ENCODE data around the gene PDX1.

Gene PDX1

GRCh38 chr13:27933118-27933517 lies 13.3 kb downstream of the PDX1 start:
- TF ChIP-seq ISL1 (CRISPR knock-in tag; IDR thresholded peaks at IDR 0.05) (no peak), GLIS3 (CRISPR knock-in tag; IDR thresholded peaks at IDR 0.05) (no peak), ZFP3 (CRISPR knock-in tag; IDR thresholded peaks at IDR 0.05) (no peak), ARNTL (CRISPR knock-in tag; IDR thresholded peaks at IDR 0.05; ENCODE audit: borderline replicate concordance, low read depth) (no peak), SNAI2 (CRISPR knock-in tag; IDR thresholded peaks at IDR 0.05) (no peak), OSR1 (CRISPR knock-in tag; IDR thresholded peaks at IDR 0.05) (no peak), ZNF565 (CRISPR knock-in tag; conservative IDR thresholded peaks at IDR 0.05; ENCODE audit: low read depth) (no peak), BACH2 (CRISPR knock-in tag; IDR thresholded peaks at IDR 0.05; ENCODE audit: borderline replicate concordance) (no peak)
- TF ChIP-seq, protein P1, sequence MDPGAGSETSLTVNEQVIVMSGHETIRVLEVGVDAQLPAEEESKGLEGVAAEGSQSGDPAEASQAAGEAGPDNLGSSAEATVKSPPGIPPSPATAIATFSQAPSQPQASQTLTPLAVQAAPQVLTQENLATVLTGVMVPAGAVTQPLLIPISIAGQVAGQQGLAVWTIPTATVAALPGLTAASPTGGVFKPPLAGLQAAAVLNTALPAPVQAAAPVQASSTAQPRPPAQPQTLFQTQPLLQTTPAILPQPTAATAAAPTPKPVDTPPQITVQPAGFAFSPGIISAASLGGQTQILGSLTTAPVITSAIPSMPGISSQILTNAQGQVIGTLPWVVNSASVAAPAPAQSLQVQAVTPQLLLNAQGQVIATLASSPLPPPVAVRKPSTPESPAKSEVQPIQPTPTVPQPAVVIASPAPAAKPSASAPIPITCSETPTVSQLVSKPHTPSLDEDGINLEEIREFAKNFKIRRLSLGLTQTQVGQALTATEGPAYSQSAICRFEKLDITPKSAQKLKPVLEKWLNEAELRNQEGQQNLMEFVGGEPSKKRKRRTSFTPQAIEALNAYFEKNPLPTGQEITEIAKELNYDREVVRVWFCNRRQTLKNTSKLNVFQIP (CRISPR knock-in tag; IDR thresholded peaks at IDR 0.05; ENCODE audit: borderline replicate concordance, low read depth), result no peak
- TF ChIP-seq, protein P2, sequence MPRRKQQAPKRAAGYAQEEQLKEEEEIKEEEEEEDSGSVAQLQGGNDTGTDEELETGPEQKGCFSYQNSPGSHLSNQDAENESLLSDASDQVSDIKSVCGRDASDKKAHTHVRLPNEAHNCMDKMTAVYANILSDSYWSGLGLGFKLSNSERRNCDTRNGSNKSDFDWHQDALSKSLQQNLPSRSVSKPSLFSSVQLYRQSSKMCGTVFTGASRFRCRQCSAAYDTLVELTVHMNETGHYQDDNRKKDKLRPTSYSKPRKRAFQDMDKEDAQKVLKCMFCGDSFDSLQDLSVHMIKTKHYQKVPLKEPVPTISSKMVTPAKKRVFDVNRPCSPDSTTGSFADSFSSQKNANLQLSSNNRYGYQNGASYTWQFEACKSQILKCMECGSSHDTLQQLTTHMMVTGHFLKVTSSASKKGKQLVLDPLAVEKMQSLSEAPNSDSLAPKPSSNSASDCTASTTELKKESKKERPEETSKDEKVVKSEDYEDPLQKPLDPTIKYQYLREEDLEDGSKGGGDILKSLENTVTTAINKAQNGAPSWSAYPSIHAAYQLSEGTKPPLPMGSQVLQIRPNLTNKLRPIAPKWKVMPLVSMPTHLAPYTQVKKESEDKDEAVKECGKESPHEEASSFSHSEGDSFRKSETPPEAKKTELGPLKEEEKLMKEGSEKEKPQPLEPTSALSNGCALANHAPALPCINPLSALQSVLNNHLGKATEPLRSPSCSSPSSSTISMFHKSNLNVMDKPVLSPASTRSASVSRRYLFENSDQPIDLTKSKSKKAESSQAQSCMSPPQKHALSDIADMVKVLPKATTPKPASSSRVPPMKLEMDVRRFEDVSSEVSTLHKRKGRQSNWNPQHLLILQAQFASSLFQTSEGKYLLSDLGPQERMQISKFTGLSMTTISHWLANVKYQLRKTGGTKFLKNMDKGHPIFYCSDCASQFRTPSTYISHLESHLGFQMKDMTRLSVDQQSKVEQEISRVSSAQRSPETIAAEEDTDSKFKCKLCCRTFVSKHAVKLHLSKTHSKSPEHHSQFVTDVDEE (CRISPR knock-in tag; IDR thresholded peaks at IDR 0.05), result no peak
- no peak for ATAC-seq

DNA sequence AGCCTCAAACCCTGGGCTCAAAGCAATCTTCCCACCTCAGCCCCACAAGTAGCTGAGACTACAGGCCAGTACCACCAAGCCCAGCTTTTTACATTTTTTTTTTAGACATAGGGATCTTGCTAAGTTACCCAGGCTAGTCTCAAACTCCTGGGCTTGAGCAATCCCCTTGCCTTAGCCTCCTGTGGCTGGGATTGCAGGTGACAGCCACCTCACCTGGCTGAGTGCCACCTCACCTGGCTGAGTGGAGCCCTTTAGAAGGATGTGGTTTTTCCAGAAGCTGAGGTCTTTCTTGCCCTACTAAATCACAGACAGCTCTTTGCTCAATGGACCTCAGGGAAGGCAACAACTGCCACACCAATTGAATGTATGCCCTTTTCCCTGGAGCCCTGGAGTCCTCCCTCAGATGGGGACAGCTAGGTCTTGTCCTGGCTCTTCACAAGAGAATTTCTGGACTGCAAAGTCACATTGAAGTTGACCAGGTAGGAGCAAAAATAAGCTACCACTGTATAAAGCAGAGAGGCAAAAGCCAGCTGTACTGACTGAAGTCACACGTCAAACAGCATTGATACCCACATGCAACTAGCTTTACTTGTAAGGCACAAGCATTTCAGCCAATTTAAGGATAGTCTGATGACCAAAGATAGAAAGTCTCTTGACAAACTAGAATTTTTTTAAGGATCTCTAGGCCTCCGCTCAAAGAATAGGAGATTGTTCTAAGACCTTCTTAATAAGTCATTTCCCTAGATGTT lies 14.0 kb downstream of the PDX1 start:
- TF ChIP-seq ZFP3 (CRISPR knock-in tag; IDR thresholded peaks at IDR 0.05) (no peak), BACH2 (CRISPR knock-in tag; IDR thresholded peaks at IDR 0.05; ENCODE audit: borderline replicate concordance) (no peak), RARB (CRISPR knock-in tag; IDR thresholded peaks at IDR 0.05) (no peak), GLIS3 (CRISPR knock-in tag; IDR thresholded peaks at IDR 0.05) (no peak)
- ATAC-seq, result no peak

GRCh38 chr13:27942972-27943371 lies 23.2 kb downstream of the PDX1 start:
- ATAC-seq, result no peak
- TF ChIP-seq ESRRG (CRISPR knock-in tag; IDR thresholded peaks at IDR 0.05) (no peak), ZNF70 (CRISPR knock-in tag; IDR thresholded peaks at IDR 0.05) (no peak), ZNF8 (CRISPR knock-in tag; IDR thresholded peaks at IDR 0.05) (no peak), RARB (CRISPR knock-in tag; IDR thresholded peaks at IDR 0.05) (no peak), CSDC2 (CRISPR knock-in tag; IDR thresholded peaks at IDR 0.05) (no peak), ARNTL (CRISPR knock-in tag; IDR thresholded peaks at IDR 0.05; ENCODE audit: borderline replicate concordance, low read depth) (no peak), ZFP30 (CRISPR knock-in tag; IDR thresholded peaks at IDR 0.05) (no peak), PPARA (CRISPR knock-in tag; IDR thresholded peaks at IDR 0.05; ENCODE audit: borderline replicate concordance) (no peak), SNAI2 (CRISPR knock-in tag; IDR thresholded peaks at IDR 0.05) (no peak), OSR1 (CRISPR knock-in tag; IDR thresholded peaks at IDR 0.05) (no peak), PATZ1 (CRISPR knock-in tag; IDR thresholded peaks at IDR 0.05; ENCODE audit: borderline replicate concordance) (no peak)
- TF ChIP-seq, protein P1 (CRISPR knock-in tag; IDR thresholded peaks at IDR 0.05; ENCODE audit: borderline replicate concordance, low read depth), result no peak

DNA sequence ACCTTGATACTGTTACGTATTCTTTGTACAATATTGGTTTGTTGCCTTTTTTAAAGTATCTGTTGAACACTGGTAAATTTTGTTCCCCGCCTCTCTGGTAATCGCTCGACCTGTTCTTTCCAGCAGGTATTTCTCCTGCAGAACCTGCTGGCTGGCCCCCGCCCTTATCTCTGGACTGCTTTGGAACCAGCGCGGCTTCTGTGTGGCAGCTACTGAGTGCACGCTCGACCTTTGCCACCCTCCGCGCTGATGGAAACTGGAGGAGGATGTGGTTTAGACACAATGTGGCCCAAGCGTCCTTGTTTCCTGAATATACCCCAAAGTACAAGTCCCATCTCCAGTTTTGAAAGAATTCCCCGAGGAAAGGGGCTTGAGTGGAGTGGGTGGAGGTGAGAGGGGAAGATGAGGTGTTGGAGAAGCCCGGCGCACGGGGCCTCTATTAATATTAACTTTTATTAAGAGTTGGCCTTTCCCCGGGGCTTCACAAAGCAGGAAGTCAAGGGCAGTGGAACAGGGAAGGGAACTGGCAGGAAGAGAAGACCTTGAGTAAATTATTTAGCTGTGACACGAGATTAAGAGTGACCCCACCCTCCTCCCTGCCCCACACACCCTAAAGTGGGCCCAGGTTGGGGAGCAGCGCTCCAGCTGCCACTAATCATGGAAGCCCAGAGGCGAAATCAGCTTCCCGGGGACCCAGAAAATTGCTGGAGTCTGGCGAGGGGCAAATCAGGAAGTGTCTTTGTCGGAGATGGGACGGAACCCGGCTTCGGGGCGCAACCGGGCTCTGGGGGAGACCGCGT lies 33.3 kb downstream of the PDX1 start:
- no peak for ATAC-seq
- TF ChIP-seq ZC3H10 (CRISPR knock-in tag; IDR thresholded peaks at IDR 0.05), result no peak
- no peak for TF ChIP-seq OSR1 (CRISPR knock-in tag; IDR thresholded peaks at IDR 0.05)
- no peak for TF ChIP-seq SNAI2 (CRISPR knock-in tag; IDR thresholded peaks at IDR 0.05)
- no peak for TF ChIP-seq CREB5 (CRISPR knock-in tag; IDR thresholded peaks at IDR 0.05; ENCODE audit: low read depth)
- TF ChIP-seq ZNF8 (CRISPR knock-in tag; IDR thresholded peaks at IDR 0.05), result no peak
- TF ChIP-seq, protein P2 (CRISPR knock-in tag; IDR thresholded peaks at IDR 0.05), result no peak

Data from SK-N-SH treated with all-trans-retinoic acid at 6 μM for 48 hours (cell line).